Measurements from ENCODE around the gene GPLD1. TPM values are rescaled to one million over a fixed set of nuclear protein-coding genes. Genes with fewer than 3 reads are reported as not detected.
"Not testable (repeated sequence)": the region's sequence is repeated elsewhere in the genome, so short reads cannot be mapped to it uniquely, and the experiment has no call there.

The GPLD1 gene
- total RNA-seq, 1 donor from 2014 or later = 4.8 TPM

GRCh38 chr6:24415753-24416152, 73.6 kb downstream of the GPLD1 start:
- TF ChIP-seq CTCF (IDR thresholded peaks at IDR 0.05; ENCODE audit: unreplicated experiment) = no peak
- no peak for DNase-seq (ENCODE audit: low spot score in 2 of 2, unreplicated experiment in 2 of 2)

GRCh38 chr6:24414531-24414930, 74.8 kb downstream of the GPLD1 start:
- DNase-seq (ENCODE audit: low spot score in 2 of 2, unreplicated experiment in 2 of 2); H3K9me3 Mint-ChIP-seq; H3K27ac Mint-ChIP-seq; H3K27me3 Mint-ChIP-seq (ENCODE audit: low read depth); H3K4me1 Mint-ChIP-seq; H3K4me3 Mint-ChIP-seq: not testable (repeated sequence)
- H3K36me3 Mint-ChIP-seq = peaks cover 44% of the 10 kb centered on the region

More at GRCh38 chr6:24415753-24416152, 73.6 kb downstream of the GPLD1 start:
- Mint-ChIP-seq H3K27me3 (ENCODE audit: low read depth) (no peaks in the 10 kb centered on the region), H3K9me3 (no peaks in the 10 kb centered on the region), H3K4me1 (no peaks in the 10 kb centered on the region), H3K4me3 (no peak overlapping the region), H3K36me3 (peaks cover 48% of the 10 kb centered on the region), H3K27ac (no peak overlapping the region)

- Mint-ChIP-seq H3K9me3 (no peaks in the 10 kb centered on the region), H3K27ac (no peak overlapping the region), H3K36me3 (peaks cover 46% of the 10 kb centered on the region), H3K4me1 (no peaks in the 10 kb centered on the region), H3K27me3 (ENCODE audit: low read depth) (no peaks in the 10 kb centered on the region), H3K4me3 (no peak overlapping the region)
- DNase-seq (ENCODE audit: low spot score in 2 of 2, unreplicated experiment in 2 of 2) = no peak
- no peak for TF ChIP-seq CTCF (IDR thresholded peaks at IDR 0.05; ENCODE audit: unreplicated experiment)
These were observed 77.1 kb downstream of the GPLD1 start for GRCh38 chr6:24412294-24412693.

- no peaks in the 10 kb centered on the region for H3K9me3 Mint-ChIP-seq
- H3K4me3 Mint-ChIP-seq = no peak overlapping the region
- H3K4me1 Mint-ChIP-seq = no peaks in the 10 kb centered on the region
- DNase-seq (ENCODE audit: low spot score in 2 of 2, unreplicated experiment in 2 of 2) = no peak
- H3K27me3 Mint-ChIP-seq (ENCODE audit: low read depth) = no peaks in the 10 kb centered on the region
- no peak overlapping the region for H3K27ac Mint-ChIP-seq
- H3K36me3 Mint-ChIP-seq = peaks cover 39% of the 10 kb centered on the region
- TF ChIP-seq CTCF (IDR thresholded peaks at IDR 0.05; ENCODE audit: unreplicated experiment) = no peak
These were observed 78.8 kb downstream of the GPLD1 start for GRCh38 chr6:24410622-24411021.

GRCh38 chr6:24408719-24409410, 80.5 kb downstream of the GPLD1 start:
- no peak for TF ChIP-seq CTCF (IDR thresholded peaks at IDR 0.05; ENCODE audit: unreplicated experiment)
- no peak overlapping the region for H3K27ac Mint-ChIP-seq

GRCh38 chr6:24405262-24405661, 84.1 kb downstream of the GPLD1 start:
- Mint-ChIP-seq H3K27me3 (ENCODE audit: low read depth) (no peaks in the 10 kb centered on the region), H3K4me3 (no peak overlapping the region), H3K36me3 (peaks cover 19% of the 10 kb centered on the region), H3K9me3 (no peaks in the 10 kb centered on the region), H3K27ac (no peak overlapping the region), H3K4me1 (peaks cover 38% of the 10 kb centered on the region)
- TF ChIP-seq CTCF (IDR thresholded peaks at IDR 0.05; ENCODE audit: unreplicated experiment) = no peak
- DNase-seq (ENCODE audit: low spot score in 2 of 2, unreplicated experiment in 2 of 2) = no peak

More at GRCh38 chr6:24408719-24409410, 80.5 kb downstream of the GPLD1 start:
- Mint-ChIP-seq H3K4me1 (peaks cover 9% of the 10 kb centered on the region), H3K36me3 (peaks cover 37% of the 10 kb centered on the region), H3K4me3 (no peak overlapping the region), H3K27me3 (ENCODE audit: low read depth) (no peaks in the 10 kb centered on the region), H3K9me3 (no peaks in the 10 kb centered on the region)
- DNase-seq (ENCODE audit: low spot score in 2 of 2, unreplicated experiment in 2 of 2) = no peak
